ENCODE data around the gene ATP8B1. TPM values are rescaled to one million over a fixed set of nuclear protein-coding genes. Genes with fewer than 3 reads are reported as not detected.

ATP8B1 gene
- total and polyA plus RNA-seq, 2 experiments from 2014 or later: 7.9 to 38.4 TPM

GRCh38 chr18:57784034-57784800 is 18.9 kb downstream of the ATP8B1 start:
- Histone ChIP-seq H3K9me3 (ENCODE audit: low read depth) (no peaks in the 10 kb centered on the region), H2AFZ (no peak overlapping the region), H3K27ac (no peak overlapping the region), H4K20me1 (ENCODE audit: insufficient read depth, poor library complexity, severe bottlenecking) (no peaks in the 10 kb centered on the region), H3K79me2 (peaks cover 85% of the 10 kb centered on the region), H3K4me2 (no peak overlapping the region), H3K27me3 (no peaks in the 10 kb centered on the region), H3K4me1 (ENCODE audit: insufficient read depth) (peaks cover 15% of the 10 kb centered on the region), H3K9me2 (replicated peaks; ENCODE audit: insufficient read depth) (no peaks in the 10 kb centered on the region), H3K4me3 (no peak overlapping the region), H3K36me3 (replicated peaks; ENCODE audit: insufficient read depth, low read depth) (no peaks in the 10 kb centered on the region)
- TF ChIP-seq EZH2 (IDR thresholded peaks at IDR 0.05; ENCODE audit: borderline replicate concordance) (no peak), CTCF (IDR thresholded peaks at IDR 0.05; ENCODE audit: poor library complexity) (no peak), EZH2phosphoT487 (IDR thresholded peaks at IDR 0.05; ENCODE audit: low read depth, severe bottlenecking, unreplicated experiment) (no peak)
- DNase-seq (ENCODE audit: low spot score): no peak
- 73% methylated on average over 16 of the region's 16 CpGs for WGBS (ENCODE audit: low lambda C conversion rate, missing lambda C conversion rate)

- H3K9me3 ChIP-seq (ENCODE audit: low read depth): no peaks in the 10 kb centered on the region
- peaks cover 88% of the 10 kb centered on the region for H3K79me2 ChIP-seq
- no peak for DNase-seq (ENCODE audit: low spot score)
- no peak overlapping the region for H3K4me3 ChIP-seq
- TF ChIP-seq EZH2 (IDR thresholded peaks at IDR 0.05; ENCODE audit: borderline replicate concordance) (no peak), CTCF (IDR thresholded peaks at IDR 0.05; ENCODE audit: poor library complexity) (no peak), EZH2phosphoT487 (IDR thresholded peaks at IDR 0.05; ENCODE audit: low read depth, severe bottlenecking, unreplicated experiment) (no peak)
- 95% methylated on average over 5 of the region's 5 CpGs for WGBS (ENCODE audit: low lambda C conversion rate, missing lambda C conversion rate)
- no peak overlapping the region for H3K27ac ChIP-seq
- no peak overlapping the region for H3K4me2 ChIP-seq
- no peaks in the 10 kb centered on the region for H3K27me3 ChIP-seq
- no peaks in the 10 kb centered on the region for H3K9me2 ChIP-seq (replicated peaks; ENCODE audit: insufficient read depth)
- no peak overlapping the region for H2AFZ ChIP-seq
- no peaks in the 10 kb centered on the region for H3K36me3 ChIP-seq (replicated peaks; ENCODE audit: insufficient read depth, low read depth)
- peaks cover 11% of the 10 kb centered on the region for H3K4me1 ChIP-seq (ENCODE audit: insufficient read depth)
- no peaks in the 10 kb centered on the region for H4K20me1 ChIP-seq (ENCODE audit: insufficient read depth, poor library complexity, severe bottlenecking)
Measured at GRCh38 chr18:57782049-57782448, 21.1 kb downstream of the ATP8B1 start.

- peak overlapping the region; percentile 19 for H3K4me2 ChIP-seq
- no peaks in the 10 kb centered on the region for H3K36me3 ChIP-seq (replicated peaks; ENCODE audit: insufficient read depth, low read depth)
- WGBS (ENCODE audit: low lambda C conversion rate, missing lambda C conversion rate): 62% methylated on average over 6 of the region's 6 CpGs
- no peaks in the 10 kb centered on the region for H3K27me3 ChIP-seq
- no peak for DNase-seq (ENCODE audit: low spot score)
- TF ChIP-seq CTCF (IDR thresholded peaks at IDR 0.05; ENCODE audit: poor library complexity) (no peak), EZH2 (IDR thresholded peaks at IDR 0.05; ENCODE audit: borderline replicate concordance) (no peak), EZH2phosphoT487 (IDR thresholded peaks at IDR 0.05; ENCODE audit: low read depth, severe bottlenecking, unreplicated experiment) (no peak)
- H3K9me2 ChIP-seq (replicated peaks; ENCODE audit: insufficient read depth): no peaks in the 10 kb centered on the region
- H2AFZ ChIP-seq: no peak overlapping the region
- no peaks in the 10 kb centered on the region for H4K20me1 ChIP-seq (ENCODE audit: insufficient read depth, poor library complexity, severe bottlenecking)
- peaks cover 11% of the 10 kb centered on the region for H3K4me1 ChIP-seq (ENCODE audit: insufficient read depth)
- no peaks in the 10 kb centered on the region for H3K9me3 ChIP-seq (ENCODE audit: low read depth)
- peak overlapping the region; percentile 73 for H3K27ac ChIP-seq
- H3K79me2 ChIP-seq: peaks cover 84% of the 10 kb centered on the region
- no peak overlapping the region for H3K4me3 ChIP-seq
Measured at GRCh38 chr18:57780706-57781347, 22.3 kb downstream of the ATP8B1 start.

All from hepatocyte (in vitro differentiated cells).